Bronchial epithelial cell (primary cell): Measurements from ENCODE around the gene RGMA. TPM values are rescaled to one million over a fixed set of nuclear protein-coding genes. Genes with fewer than 3 reads are reported as not detected.
"Not testable (repeated sequence)": the region's sequence is repeated elsewhere in the genome, so short reads cannot be mapped to it uniquely, and the experiment has no call there.

Experiments
- DNase-seq: peaks from one replicate; pipeline ENCODE4 v3.0.0-alpha.2; 2010; ENCODE audit warnings: low read depth
- FAIRE-seq: peaks from 2 replicates; lab custom pipeline; 2011; peaks lifted over from hg19 to GRCh38; lab: Jason Lieb, UNC
- H3K27me3 ChIP-seq: 2 replicates; pipeline ENCODE4 v1.5.1; 2011; ENCODE audit warnings: low read length; ENCODE audit not compliant: control insufficient read depth, insufficient read depth
- H3K36me3 ChIP-seq: 2 replicates; pipeline ENCODE4 v1.5.1; 2011; ENCODE audit warnings: low read length; ENCODE audit not compliant: control insufficient read depth, insufficient read depth
- H3K4me3 ChIP-seq: 2 replicates; pipeline ENCODE4 v1.5.1; 2011; ENCODE audit warnings: mild to moderate bottlenecking, low read depth, low read length, control low read depth
- total RNA-seq: library from RNA; depleted of rRNA; stranded (reverse); fragments of >200 nt; gene quantifications from 2 replicates; pipeline ENCODE4 v1.2.1, GENCODE V29; 2014
- TF ChIP-seq, protein P1 (sequence below): IDR thresholded peaks from 2 replicates; pipeline ENCODE4 v1.5.1; 2011; ENCODE audit warnings: mild to moderate bottlenecking, moderate library complexity, low read length, control low read depth, inconsistent platforms; ENCODE audit not compliant: insufficient read depth, severe bottlenecking

RGMA gene
- total RNA-seq, 1 donor from 2014 or later: 0.53 TPM

DNA sequence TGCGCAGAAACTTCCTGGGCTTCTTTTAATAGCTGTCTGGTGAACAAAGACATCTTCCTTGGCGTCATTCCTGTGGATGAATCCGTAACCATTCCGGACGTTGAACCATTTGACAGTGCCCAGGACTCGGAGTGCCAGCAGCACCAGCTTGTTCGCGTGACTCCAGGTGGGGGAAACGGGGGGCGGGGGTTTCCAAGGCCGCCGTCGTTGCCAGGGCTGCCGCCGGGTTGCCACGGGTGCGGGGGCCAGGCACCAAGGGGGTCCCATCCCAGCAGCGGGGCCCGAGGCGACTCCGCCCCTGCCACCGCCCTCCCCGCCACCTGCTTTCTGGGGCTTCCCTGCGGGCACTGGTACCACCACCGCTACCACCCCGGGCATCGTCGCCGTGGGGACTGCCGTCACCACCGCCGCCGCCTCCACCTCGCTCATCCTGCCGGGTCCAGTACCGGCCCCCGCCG lies 22.8 kb downstream of the RGMA start:
- no peak for FAIRE-seq
- Histone ChIP-seq H3K27me3 (peaks cover 4% of the 10 kb centered on the region), H3K4me3 (no peak overlapping the region), H3K36me3 (no peaks in the 10 kb centered on the region)
- DNase-seq: no peak
- TF ChIP-seq, protein P1, sequence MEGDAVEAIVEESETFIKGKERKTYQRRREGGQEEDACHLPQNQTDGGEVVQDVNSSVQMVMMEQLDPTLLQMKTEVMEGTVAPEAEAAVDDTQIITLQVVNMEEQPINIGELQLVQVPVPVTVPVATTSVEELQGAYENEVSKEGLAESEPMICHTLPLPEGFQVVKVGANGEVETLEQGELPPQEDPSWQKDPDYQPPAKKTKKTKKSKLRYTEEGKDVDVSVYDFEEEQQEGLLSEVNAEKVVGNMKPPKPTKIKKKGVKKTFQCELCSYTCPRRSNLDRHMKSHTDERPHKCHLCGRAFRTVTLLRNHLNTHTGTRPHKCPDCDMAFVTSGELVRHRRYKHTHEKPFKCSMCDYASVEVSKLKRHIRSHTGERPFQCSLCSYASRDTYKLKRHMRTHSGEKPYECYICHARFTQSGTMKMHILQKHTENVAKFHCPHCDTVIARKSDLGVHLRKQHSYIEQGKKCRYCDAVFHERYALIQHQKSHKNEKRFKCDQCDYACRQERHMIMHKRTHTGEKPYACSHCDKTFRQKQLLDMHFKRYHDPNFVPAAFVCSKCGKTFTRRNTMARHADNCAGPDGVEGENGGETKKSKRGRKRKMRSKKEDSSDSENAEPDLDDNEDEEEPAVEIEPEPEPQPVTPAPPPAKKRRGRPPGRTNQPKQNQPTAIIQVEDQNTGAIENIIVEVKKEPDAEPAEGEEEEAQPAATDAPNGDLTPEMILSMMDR: no peak

DNA sequence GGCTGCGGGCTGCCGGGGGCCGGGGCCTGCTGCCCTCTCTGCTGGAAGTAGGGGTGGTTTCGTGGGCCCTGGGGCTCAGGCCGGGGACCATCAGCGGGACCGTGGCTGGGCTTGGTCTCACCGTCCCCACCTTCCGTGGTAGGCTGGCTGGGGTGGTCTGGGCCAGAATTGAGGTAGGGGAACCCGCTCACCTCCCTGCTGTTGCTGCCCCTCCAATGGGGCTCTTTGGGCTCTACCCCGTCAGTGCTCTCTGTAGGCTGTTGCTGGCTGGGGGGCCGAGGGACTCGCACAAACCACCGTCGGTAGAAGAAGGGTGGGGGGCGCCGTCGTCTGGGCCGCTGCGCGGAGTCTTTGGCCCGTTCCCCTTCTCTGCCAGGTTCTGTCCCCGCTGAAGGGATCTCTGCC lies 23.4 kb downstream of the RGMA start:
- FAIRE-seq: no peak
- Histone ChIP-seq H3K27me3 (peaks cover 2% of the 10 kb centered on the region), H3K36me3 (no peaks in the 10 kb centered on the region), H3K4me3 (no peak overlapping the region)
- TF ChIP-seq, protein P1: no peak
- DNase-seq: no peak

DNA sequence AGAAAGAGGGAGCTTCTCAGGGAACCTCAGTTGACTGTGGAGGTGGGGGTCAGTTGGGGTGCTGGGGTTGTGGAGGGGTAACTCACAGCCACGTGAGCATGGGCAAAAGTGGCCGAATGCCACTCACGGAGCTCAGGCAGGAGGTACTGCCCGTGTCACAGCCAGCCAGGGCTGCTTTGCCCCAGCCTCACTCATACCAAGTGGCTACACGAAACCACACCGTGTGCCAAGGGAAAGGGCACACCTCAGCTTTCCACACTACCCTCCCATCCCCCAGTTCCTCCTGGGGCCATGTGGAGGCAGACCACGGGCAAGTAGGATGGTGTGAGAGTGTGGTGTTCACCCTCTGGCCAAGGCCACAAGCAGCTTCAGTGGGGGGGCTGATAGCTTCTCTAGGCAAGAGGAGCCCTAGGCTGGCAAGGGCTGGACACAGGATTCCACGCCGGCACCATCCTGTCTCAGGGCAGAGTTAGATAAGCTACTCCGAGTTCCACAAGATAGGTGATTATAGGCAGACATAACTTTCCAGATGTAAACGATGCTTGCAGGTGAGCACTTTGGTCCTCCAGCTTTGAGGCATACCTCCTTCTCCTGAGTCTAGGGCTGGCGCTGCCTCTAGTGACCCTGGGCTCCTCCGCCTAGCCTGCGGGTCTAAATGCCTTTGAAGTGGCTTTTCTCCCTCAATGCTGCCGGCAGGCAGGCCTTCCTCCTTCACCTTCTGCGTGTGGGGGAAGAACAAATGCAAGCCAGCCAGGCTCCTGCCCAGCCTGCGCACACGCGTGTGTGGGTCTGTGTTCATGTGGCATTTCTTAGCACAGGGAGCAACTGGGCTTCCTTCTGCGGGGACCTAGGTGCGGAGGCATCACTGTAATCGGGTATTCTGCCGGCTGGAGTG lies 25.0 kb downstream of the RGMA start:
- FAIRE-seq (peak; percentile 91), DNase-seq (no peak)
- Histone ChIP-seq H3K4me3 (no peak overlapping the region), H3K27me3 (no peaks in the 10 kb centered on the region), H3K36me3 (no peaks in the 10 kb centered on the region)
- TF ChIP-seq, protein P1: no peak

DNA sequence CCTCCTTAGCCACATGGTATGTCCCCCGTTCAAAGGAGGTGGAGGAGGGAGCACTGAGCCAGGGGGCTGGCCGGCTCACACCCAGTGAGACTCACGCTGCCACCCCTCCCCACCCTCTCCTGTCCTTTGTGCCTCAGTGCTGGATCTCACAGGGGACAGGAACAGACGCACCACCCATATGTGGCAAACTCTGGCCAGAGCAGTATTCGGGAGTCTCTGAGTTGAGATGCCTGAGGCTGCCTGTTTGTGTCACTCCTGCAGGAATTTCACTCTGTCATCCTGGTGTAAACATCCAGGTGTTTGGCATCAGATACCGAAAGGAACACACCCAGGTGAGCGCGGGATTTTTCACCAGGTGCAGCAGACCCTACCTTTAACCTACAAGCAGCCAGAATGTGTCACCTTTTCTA lies 25.7 kb downstream of the RGMA start:
- FAIRE-seq: peak; percentile 93
- TF ChIP-seq, protein P1: no peak
- peak; percentile 84 for DNase-seq

DNA sequence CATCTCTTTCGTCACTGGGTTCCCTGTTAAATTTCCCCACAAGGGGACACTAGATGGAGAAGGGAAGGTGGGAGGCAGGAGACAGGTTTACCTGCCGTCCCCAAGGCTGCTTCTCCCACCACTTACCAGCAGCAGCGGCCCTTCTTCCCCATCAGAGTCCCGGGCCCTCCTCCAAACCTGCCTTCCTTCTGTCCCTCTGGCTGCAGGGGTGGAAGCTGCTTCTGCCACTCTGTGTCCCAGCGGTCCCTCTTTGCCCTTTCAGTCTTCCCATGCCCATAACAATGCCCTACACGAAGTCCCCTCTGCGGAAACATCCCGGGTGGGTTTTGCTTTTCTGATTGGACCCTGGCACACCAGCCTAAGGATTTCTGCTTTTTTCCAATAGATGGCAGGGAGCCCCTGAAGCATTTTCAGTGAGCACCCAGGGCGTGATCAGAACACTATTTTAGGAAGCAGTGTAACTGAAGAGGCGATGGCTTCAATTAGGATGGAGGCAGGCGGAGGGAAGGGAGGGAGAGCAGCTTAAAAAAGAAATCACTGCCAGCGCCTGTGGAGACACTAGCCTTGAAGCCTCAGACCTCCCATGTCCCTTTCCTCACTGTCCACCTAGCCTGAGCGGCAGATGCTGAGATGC lies 26.3 kb downstream of the RGMA start:
- not testable (repeated sequence) for DNase-seq, H3K27me3 ChIP-seq, H3K4me3 ChIP-seq, H3K36me3 ChIP-seq
- FAIRE-seq: peak; percentile 23

More for the DNA sequence above, 25.7 kb downstream of the RGMA start:
- Histone ChIP-seq H3K4me3 (no peak overlapping the region), H3K36me3 (no peaks in the 10 kb centered on the region), H3K27me3 (no peaks in the 10 kb centered on the region)
